GM12878 (cell line): ENCODE measurements around the gene CTSF. TPM values are rescaled to one million over a fixed set of nuclear protein-coding genes. Genes with fewer than 3 reads are reported as not detected.
"Not testable (repeated sequence)": the region's sequence is repeated elsewhere in the genome, so short reads cannot be mapped to it uniquely, and the experiment has no call there.

Experiments used
- ATAC-seq: fragments of 200-7000 bp; cut with Tn5 transposase; 3 replicates; pipeline ENCODE4 v1.9.1; 2020; ENCODE audit warnings: mild to moderate bottlenecking, moderate library complexity
- BruUV-seq: library from RNA; stranded (reverse); fragments of 400-500 nt; replicated peaks from 2 replicates; lab custom pipeline; 2021; lab: Mats Ljungman, UMichigan
- CTCF ChIA-PET: fragments of 300-600 bp; sonication (Branson Sonifier 250); formaldehyde crosslinking; extraction: SDS; loops from one replicate; lab custom pipeline; 2021; ENCODE audit warnings: inconsistent platforms; lab: Yijun Ruan, JAX
- POLR2A ChIA-PET: fragments of 350-600 bp; formaldehyde crosslinking; extraction: SDS; loops from one replicate; lab custom pipeline; 2021; ENCODE audit warnings: inconsistent platforms; lab: Charles Lee
- RAD21 ChIA-PET: fragments of 300-600 bp; sonication (Branson Sonifier 250); formaldehyde crosslinking; loops from one replicate; lab custom pipeline; 2023; ENCODE audit warnings: antibody characterized with exemption; ENCODE audit not compliant: unreplicated experiment; lab: Charles Lee
- SMC1A ChIA-PET: fragments of 300-600 bp; sonication (Branson Sonifier 250); formaldehyde crosslinking; loops from one replicate; lab custom pipeline; 2023; ENCODE audit not compliant: unreplicated experiment, uncharacterized antibody; lab: Charles Lee
- DNase-seq: peaks from one replicate; pipeline ENCODE4 v3.0.0-alpha.2; 2011; ENCODE audit warnings: low read depth, low spot score
- FAIRE-seq: peaks from 3 replicates; lab custom pipeline; 2011; peaks lifted over from hg19 to GRCh38; lab: Jason Lieb, UNC
- H2AFZ ChIP-seq: 2 replicates; pipeline ENCODE4 v1.6.0; 2011; ENCODE audit warnings: low read depth, low read length, control low read depth; ENCODE audit not compliant: control insufficient read depth
- H3K27ac ChIP-seq: 2 replicates; pipeline ENCODE4 v1.5.1; 2011; ENCODE audit warnings: control low read depth; ENCODE audit not compliant: control insufficient read depth, insufficient read depth
- H3K27me3 ChIP-seq, 2 experiments: replicated peaks in 1 of 2; 2 replicates each; pipeline versions ENCODE4 v1.6.0 to v1.6.1; 2011; ENCODE audit warnings: low read length in 1 of 2; ENCODE audit not compliant: control insufficient read depth in 2 of 2, insufficient read depth in 2 of 2
- H3K36me3 ChIP-seq, 2 experiments: 2 replicates each; pipeline ENCODE4 v1.5.1; 2011; ENCODE audit warnings: low read length in 1 of 2; ENCODE audit not compliant: control insufficient read depth in 2 of 2, insufficient read depth in 2 of 2
- H3K4me1 ChIP-seq: 2 replicates; pipeline ENCODE4 v1.6.1; 2011; ENCODE audit warnings: mild to moderate bottlenecking, low read length, moderate library complexity, mixed read lengths; ENCODE audit not compliant: control insufficient read depth, insufficient read depth
- H3K4me2 ChIP-seq: 2 replicates; pipeline ENCODE4 v1.6.0; 2011; ENCODE audit warnings: control low read depth; ENCODE audit not compliant: control insufficient read depth, insufficient read depth
- H3K4me3 ChIP-seq: fragments of 200-600 bp; sonication (generic); 2 replicates; pipeline ENCODE4 v1.5.1; 2016
- H3K79me2 ChIP-seq: 2 replicates; pipeline ENCODE4 v1.6.0; 2011; ENCODE audit warnings: low read length; ENCODE audit not compliant: control insufficient read depth, insufficient read depth
- H3K9ac ChIP-seq: 2 replicates; pipeline ENCODE4 v1.8.0; 2011; ENCODE audit warnings: low read length, control low read depth, mixed read lengths; ENCODE audit not compliant: control insufficient read depth, insufficient read depth
- H3K9me3 ChIP-seq: replicated peaks from 3 replicates; pipeline ENCODE4 v1.5.1; 2011; ENCODE audit warnings: mild to moderate bottlenecking, low read length; ENCODE audit not compliant: control insufficient read depth, insufficient read depth
- H4K20me1 ChIP-seq: 2 replicates; pipeline ENCODE4 v1.6.0; 2011; ENCODE audit not compliant: control insufficient read depth, insufficient read depth
- CHD1 ChIP-seq: IDR thresholded peaks from 2 replicates; pipeline ENCODE4 v1.6.1; 2012; ENCODE audit warnings: low read depth, low read length, improper control_type of control experiment
- RAD21 ChIP-seq: IDR thresholded peaks from 2 replicates; pipeline ENCODE4 v1.6.1; 2011; ENCODE audit warnings: mild to moderate bottlenecking, low read depth, low read length, moderate library complexity; ENCODE audit not compliant: insufficient read depth
- WRNIP1 ChIP-seq: IDR thresholded peaks from 2 replicates; pipeline ENCODE4 v1.6.1; 2011; ENCODE audit warnings: low read depth, low read length, improper control_type of control experiment, borderline replicate concordance
- ZNF384 ChIP-seq: IDR thresholded peaks from 2 replicates; pipeline ENCODE4 v1.6.1; 2012; ENCODE audit warnings: low read depth, mild to moderate bottlenecking, low read length, improper control_type of control experiment, borderline replicate concordance
- WGBS: methylation state at CpG from one replicate; pipeline ENCODE4 v1.1.6; 2016; ENCODE audit warnings: low lambda C conversion rate; ENCODE audit not compliant: insufficient replicate concordance, insufficient coverage; ENCODE audit errors: missing lambda C conversion rate; 5-methylcytosine and 5-hydroxymethylcytosine counted together
- in situ Hi-C: fragments of 300-500 bp; cut with MboI; formaldehyde crosslinking; loops from 9 replicates; pipeline ENCODE4 v1.14.3; 2018; ENCODE audit warnings: mixed read lengths
- intact Hi-C: fragments of 100-400 bp; cut with micrococcal nuclease; formaldehyde crosslinking; loops from one replicate; pipeline ENCODE4 v1.14.2; 2022; ENCODE audit not compliant: unreplicated experiment
- polyA plus RNA-seq, 11 experiments: library from polyadenylated mRNA; depleted of rRNA in 4 of 11; unstranded in 6 of 11; stranded (reverse) in 5 of 11; fragments of >200 nt; fragmentation: Nextera tagmentation in 4 of 11; fragmentation: Illumina TruSeq in 1 of 11; extraction: Ambion mirVana in 4 of 11; extraction: Trizol in 1 of 11; gene quantifications; 1 replicate in 1 of 11; 2 replicates in 10 of 11; pipeline versions ENCODE4 v1.2.1 to v1.2.3, GENCODE V29; 2011 to 2016; ENCODE audit warnings: inconsistent platforms in 2 of 11, missing spikeins in 2 of 11, low read depth in 1 of 11
- total RNA-seq, 4 experiments: library from RNA; depleted of rRNA in 3 of 4; stranded (reverse); fragments of >200 nt in 3 of 4; fragmentation: Illumina TruSeq in 1 of 4; extraction: Trizol in 1 of 4; gene quantifications; 2 replicates each; pipeline versions ENCODE4 v1.2.1 to v1.2.3, GENCODE V29; 2013 to 2021
- TF ChIP-seq, protein P1 (sequence below): fragments of 450-650 bp; formaldehyde crosslinking; IDR thresholded peaks from 2 replicates; pipeline ENCODE4 v1.4.0; 2020; ENCODE audit warnings: mild to moderate bottlenecking, moderate library complexity
- TF ChIP-seq, protein P2 (sequence below): fragments of 450-650 bp; IDR thresholded peaks from 2 replicates; pipeline ENCODE4 v1.6.1; 2017; ENCODE audit warnings: mild to moderate bottlenecking, moderate library complexity
- TF ChIP-seq, protein P3 (sequence below): fragments of 450-650 bp; IDR thresholded peaks from 2 replicates; pipeline ENCODE4 v1.6.1; 2017; ENCODE audit warnings: mild to moderate bottlenecking, moderate library complexity
- TF ChIP-seq, protein P4 (sequence below): fragments of 450-650 bp; IDR thresholded peaks from 2 replicates; pipeline ENCODE4 v1.6.1; 2014; ENCODE audit warnings: mild to moderate bottlenecking

The CTSF gene
- total and polyA plus RNA-seq, 10 of the 15 experiments (the other 5 are each of a cell fraction or from before 2014, with no cell fraction given) = 0.11 to 0.41 (median 0.26) TPM; not detected in 4

DNA sequence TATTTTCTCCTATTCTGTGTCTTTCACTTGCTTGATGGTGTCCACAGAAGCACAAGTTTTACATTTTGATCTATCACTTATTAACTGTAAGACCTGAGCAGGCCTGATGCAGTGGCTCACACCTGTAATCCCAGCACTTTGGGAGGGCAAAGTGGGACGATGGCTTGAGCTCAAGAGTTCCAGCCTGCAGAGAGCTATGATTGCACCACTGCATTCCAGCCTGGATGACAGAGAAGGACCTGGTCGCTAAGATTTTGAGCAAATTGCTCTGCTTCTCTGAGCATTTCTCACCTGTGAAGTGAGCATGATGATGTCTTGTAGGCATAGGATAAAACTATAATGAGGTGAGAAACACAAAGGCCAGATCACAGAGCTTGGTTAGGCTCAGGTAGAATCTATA is 17.7 kb upstream of the CTSF start (continued):
- TF ChIP-seq, protein P1, sequence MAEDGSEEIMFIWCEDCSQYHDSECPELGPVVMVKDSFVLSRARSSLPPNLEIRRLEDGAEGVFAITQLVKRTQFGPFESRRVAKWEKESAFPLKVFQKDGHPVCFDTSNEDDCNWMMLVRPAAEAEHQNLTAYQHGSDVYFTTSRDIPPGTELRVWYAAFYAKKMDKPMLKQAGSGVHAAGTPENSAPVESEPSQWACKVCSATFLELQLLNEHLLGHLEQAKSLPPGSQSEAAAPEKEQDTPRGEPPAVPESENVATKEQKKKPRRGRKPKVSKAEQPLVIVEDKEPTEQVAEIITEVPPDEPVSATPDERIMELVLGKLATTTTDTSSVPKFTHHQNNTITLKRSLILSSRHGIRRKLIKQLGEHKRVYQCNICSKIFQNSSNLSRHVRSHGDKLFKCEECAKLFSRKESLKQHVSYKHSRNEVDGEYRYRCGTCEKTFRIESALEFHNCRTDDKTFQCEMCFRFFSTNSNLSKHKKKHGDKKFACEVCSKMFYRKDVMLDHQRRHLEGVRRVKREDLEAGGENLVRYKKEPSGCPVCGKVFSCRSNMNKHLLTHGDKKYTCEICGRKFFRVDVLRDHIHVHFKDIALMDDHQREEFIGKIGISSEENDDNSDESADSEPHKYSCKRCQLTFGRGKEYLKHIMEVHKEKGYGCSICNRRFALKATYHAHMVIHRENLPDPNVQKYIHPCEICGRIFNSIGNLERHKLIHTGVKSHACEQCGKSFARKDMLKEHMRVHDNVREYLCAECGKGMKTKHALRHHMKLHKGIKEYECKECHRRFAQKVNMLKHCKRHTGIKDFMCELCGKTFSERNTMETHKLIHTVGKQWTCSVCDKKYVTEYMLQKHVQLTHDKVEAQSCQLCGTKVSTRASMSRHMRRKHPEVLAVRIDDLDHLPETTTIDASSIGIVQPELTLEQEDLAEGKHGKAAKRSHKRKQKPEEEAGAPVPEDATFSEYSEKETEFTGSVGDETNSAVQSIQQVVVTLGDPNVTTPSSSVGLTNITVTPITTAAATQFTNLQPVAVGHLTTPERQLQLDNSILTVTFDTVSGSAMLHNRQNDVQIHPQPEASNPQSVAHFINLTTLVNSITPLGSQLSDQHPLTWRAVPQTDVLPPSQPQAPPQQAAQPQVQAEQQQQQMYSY (CRISPR knock-in tag) = no peak
- TF ChIP-seq, protein P2, sequence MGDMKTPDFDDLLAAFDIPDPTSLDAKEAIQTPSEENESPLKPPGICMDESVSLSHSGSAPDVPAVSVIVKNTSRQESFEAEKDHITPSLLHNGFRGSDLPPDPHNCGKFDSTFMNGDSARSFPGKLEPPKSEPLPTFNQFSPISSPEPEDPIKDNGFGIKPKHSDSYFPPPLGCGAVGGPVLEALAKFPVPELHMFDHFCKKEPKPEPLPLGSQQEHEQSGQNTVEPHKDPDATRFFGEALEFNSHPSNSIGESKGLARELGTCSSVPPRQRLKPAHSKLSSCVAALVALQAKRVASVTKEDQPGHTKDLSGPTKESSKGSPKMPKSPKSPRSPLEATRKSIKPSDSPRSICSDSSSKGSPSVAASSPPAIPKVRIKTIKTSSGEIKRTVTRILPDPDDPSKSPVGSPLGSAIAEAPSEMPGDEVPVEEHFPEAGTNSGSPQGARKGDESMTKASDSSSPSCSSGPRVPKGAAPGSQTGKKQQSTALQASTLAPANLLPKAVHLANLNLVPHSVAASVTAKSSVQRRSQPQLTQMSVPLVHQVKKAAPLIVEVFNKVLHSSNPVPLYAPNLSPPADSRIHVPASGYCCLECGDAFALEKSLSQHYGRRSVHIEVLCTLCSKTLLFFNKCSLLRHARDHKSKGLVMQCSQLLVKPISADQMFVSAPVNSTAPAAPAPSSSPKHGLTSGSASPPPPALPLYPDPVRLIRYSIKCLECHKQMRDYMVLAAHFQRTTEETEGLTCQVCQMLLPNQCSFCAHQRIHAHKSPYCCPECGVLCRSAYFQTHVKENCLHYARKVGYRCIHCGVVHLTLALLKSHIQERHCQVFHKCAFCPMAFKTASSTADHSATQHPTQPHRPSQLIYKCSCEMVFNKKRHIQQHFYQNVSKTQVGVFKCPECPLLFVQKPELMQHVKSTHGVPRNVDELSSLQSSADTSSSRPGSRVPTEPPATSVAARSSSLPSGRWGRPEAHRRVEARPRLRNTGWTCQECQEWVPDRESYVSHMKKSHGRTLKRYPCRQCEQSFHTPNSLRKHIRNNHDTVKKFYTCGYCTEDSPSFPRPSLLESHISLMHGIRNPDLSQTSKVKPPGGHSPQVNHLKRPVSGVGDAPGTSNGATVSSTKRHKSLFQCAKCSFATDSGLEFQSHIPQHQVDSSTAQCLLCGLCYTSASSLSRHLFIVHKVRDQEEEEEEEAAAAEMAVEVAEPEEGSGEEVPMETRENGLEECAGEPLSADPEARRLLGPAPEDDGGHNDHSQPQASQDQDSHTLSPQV = no peak
- no peak for TF ChIP-seq WRNIP1
- TF ChIP-seq ZNF384 = no peak
- no peak for TF ChIP-seq CHD1
- TF ChIP-seq, protein P3, sequence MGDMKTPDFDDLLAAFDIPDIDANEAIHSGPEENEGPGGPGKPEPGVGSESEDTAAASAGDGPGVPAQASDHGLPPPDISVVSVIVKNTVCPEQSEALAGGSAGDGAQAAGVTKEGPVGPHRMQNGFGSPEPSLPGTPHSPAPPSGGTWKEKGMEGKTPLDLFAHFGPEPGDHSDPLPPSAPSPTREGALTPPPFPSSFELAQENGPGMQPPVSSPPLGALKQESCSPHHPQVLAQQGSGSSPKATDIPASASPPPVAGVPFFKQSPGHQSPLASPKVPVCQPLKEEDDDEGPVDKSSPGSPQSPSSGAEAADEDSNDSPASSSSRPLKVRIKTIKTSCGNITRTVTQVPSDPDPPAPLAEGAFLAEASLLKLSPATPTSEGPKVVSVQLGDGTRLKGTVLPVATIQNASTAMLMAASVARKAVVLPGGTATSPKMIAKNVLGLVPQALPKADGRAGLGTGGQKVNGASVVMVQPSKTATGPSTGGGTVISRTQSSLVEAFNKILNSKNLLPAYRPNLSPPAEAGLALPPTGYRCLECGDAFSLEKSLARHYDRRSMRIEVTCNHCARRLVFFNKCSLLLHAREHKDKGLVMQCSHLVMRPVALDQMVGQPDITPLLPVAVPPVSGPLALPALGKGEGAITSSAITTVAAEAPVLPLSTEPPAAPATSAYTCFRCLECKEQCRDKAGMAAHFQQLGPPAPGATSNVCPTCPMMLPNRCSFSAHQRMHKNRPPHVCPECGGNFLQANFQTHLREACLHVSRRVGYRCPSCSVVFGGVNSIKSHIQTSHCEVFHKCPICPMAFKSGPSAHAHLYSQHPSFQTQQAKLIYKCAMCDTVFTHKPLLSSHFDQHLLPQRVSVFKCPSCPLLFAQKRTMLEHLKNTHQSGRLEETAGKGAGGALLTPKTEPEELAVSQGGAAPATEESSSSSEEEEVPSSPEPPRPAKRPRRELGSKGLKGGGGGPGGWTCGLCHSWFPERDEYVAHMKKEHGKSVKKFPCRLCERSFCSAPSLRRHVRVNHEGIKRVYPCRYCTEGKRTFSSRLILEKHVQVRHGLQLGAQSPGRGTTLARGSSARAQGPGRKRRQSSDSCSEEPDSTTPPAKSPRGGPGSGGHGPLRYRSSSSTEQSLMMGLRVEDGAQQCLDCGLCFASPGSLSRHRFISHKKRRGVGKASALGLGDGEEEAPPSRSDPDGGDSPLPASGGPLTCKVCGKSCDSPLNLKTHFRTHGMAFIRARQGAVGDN = no peak
- no peak for TF ChIP-seq RAD21
- TF ChIP-seq, protein P4, sequence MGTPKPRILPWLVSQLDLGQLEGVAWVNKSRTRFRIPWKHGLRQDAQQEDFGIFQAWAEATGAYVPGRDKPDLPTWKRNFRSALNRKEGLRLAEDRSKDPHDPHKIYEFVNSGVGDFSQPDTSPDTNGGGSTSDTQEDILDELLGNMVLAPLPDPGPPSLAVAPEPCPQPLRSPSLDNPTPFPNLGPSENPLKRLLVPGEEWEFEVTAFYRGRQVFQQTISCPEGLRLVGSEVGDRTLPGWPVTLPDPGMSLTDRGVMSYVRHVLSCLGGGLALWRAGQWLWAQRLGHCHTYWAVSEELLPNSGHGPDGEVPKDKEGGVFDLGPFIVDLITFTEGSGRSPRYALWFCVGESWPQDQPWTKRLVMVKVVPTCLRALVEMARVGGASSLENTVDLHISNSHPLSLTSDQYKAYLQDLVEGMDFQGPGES = no peak

DNA sequence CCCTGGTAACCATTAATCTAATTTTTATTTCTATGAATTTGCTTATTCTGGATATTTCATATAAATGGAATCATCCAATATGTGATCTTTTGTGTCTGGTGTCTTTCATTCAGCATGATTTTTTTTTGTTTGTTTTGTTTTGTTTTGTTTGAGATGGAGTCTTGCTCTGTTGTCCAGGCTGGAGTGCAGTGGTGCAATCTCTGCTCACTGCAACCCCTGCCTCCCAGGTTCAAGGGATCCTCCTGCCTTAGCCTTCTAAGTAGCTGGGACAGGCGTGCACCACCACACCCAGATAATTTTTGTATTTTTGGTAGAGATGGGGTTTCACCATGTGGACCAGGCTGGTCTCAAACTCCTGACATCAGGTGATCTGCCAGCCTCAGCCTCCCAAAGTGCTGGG is 17.0 kb upstream of the CTSF start:
- in situ Hi-C loops, H3K9me3 ChIP-seq, H4K20me1 ChIP-seq, H3K36me3 ChIP-seq, H3K27ac ChIP-seq, H3K9ac ChIP-seq, RAD21 ChIA-PET, H2AFZ ChIP-seq, FAIRE-seq, H3K27me3 ChIP-seq, ATAC-seq, H3K4me2 ChIP-seq, H3K4me3 ChIP-seq, H3K4me1 ChIP-seq, BruUV-seq, H3K79me2 ChIP-seq, DNase-seq, intact Hi-C loops: not testable (repeated sequence)
- POLR2A ChIA-PET = interaction anchor here (0.6 kb wide), 1 partner anchor 213 kb away, joined by 5 read pairs; no protein-coding TSS in a partner anchor
- SMC1A ChIA-PET = interaction anchor here (0.6 to 1.5 kb wide), 2 partner anchors 9 to 249 kb away, joined by 3 read pairs; no protein-coding TSS in a partner anchor
- WGBS = 13% methylated on average over 1 of the region's 1 CpG
- CTCF ChIA-PET = interaction anchor here (1.7 kb wide), 1 partner anchor 93 kb away, joined by 7 read pairs; the partner anchor contains the start of gene RBM4B
